ENCODE data around the gene CA9. TPM values are rescaled to one million over a fixed set of nuclear protein-coding genes. Genes with fewer than 3 reads are reported as not detected.

The CA9 gene
- total RNA-seq, 1 donor from 2014 or later, result 2.9 TPM

DNA sequence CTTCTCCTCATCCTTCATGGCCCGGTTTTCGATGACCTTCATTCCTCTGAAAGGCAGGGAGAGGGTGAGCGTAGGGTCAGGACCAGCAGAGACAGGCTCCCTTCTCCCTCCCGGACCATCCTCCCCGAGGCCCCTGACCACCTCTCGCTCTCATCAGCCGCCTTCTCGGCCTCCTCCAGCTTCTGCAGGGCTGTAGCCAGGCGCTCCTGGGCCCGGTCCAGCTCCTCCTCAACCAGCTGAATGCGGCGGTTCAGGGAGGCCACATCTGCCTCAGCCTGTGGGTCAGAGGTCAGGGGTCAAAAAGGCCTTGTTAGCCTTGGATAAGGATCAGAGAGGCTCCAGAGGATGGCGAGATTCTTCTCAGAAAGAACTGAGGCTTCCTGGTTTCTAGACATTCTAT is 11.8 kb downstream of the CA9 start:
- no peaks in the 10 kb centered on the region for H3K9me3 Mint-ChIP-seq (ENCODE audit: low read depth)
- no peak for DNase-seq (ENCODE audit: low spot score)
- H3K27ac Mint-ChIP-seq (ENCODE audit: unreplicated experiment), result peak overlapping the region; percentile 69
- no peaks in the 10 kb centered on the region for H3K27me3 Mint-ChIP-seq (ENCODE audit: low read depth)
- H3K36me3 Mint-ChIP-seq (ENCODE audit: low read depth), result peaks cover 48% of the 10 kb centered on the region
- TF ChIP-seq, protein P1, sequence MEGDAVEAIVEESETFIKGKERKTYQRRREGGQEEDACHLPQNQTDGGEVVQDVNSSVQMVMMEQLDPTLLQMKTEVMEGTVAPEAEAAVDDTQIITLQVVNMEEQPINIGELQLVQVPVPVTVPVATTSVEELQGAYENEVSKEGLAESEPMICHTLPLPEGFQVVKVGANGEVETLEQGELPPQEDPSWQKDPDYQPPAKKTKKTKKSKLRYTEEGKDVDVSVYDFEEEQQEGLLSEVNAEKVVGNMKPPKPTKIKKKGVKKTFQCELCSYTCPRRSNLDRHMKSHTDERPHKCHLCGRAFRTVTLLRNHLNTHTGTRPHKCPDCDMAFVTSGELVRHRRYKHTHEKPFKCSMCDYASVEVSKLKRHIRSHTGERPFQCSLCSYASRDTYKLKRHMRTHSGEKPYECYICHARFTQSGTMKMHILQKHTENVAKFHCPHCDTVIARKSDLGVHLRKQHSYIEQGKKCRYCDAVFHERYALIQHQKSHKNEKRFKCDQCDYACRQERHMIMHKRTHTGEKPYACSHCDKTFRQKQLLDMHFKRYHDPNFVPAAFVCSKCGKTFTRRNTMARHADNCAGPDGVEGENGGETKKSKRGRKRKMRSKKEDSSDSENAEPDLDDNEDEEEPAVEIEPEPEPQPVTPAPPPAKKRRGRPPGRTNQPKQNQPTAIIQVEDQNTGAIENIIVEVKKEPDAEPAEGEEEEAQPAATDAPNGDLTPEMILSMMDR (IDR thresholded peaks at IDR 0.05), result no peak
- peak overlapping the region; percentile 99 for H3K4me3 Mint-ChIP-seq (ENCODE audit: unreplicated experiment)
- peaks cover 82% of the 10 kb centered on the region for H3K4me1 Mint-ChIP-seq (ENCODE audit: low read depth)

DNA sequence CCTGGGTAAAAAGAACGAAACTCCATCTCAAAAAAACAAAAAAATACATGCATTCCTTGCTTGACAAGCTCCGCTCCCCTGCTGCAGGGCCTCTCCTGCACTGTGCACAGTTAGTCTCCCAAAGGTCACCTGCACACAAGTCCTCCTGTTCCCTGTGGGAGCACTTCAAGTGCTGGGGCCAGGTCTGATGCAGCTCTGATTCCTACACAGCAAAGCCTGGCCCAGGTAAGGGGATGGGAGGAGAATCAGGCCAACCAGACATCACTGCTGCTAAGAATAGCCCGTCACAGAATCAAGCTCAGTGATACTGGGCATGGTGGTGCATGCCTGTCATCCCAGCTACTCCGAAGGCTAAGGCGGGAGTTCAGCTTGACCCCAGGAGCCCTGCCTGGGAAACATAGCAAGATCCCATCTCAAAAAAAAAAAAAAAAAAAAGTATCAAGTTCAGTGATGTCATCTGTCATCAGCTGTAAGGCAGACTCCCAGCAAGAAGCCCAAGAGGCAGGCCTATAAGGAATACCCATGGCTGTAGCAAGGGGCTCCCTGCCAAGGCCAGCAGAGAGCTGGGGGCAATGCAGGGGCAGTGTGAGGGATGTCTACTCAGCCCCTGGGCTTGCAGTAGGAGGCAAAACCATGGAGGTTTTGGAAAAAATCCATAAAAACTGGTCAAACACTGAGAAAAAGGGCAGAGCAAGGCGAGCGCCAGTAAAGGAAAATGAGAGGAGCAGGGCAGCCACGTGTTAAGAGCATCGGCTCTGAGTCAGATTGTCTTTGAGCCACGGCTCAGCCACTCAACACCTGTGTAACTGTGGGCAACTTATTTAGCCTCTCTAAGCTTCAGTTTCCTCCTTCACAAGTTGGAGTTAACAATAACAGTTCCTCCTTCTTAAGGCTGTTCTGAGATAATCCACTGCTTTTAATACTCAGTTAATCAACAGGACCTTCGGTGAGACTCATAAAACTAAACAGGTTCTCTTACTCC is 12.8 kb downstream of the CA9 start:
- no peak for DNase-seq (ENCODE audit: low spot score)
- H3K36me3 Mint-ChIP-seq (ENCODE audit: low read depth), result peaks cover 48% of the 10 kb centered on the region
- no peaks in the 10 kb centered on the region for H3K9me3 Mint-ChIP-seq (ENCODE audit: low read depth)
- H3K27me3 Mint-ChIP-seq (ENCODE audit: low read depth), result no peaks in the 10 kb centered on the region
- TF ChIP-seq, protein P1 (IDR thresholded peaks at IDR 0.05), result no peak
- peaks cover 79% of the 10 kb centered on the region for H3K4me1 Mint-ChIP-seq (ENCODE audit: low read depth)
- H3K27ac Mint-ChIP-seq (ENCODE audit: unreplicated experiment), result peak overlapping the region; percentile 94
- peak overlapping the region; percentile 99 for H3K4me3 Mint-ChIP-seq (ENCODE audit: unreplicated experiment)

DNA sequence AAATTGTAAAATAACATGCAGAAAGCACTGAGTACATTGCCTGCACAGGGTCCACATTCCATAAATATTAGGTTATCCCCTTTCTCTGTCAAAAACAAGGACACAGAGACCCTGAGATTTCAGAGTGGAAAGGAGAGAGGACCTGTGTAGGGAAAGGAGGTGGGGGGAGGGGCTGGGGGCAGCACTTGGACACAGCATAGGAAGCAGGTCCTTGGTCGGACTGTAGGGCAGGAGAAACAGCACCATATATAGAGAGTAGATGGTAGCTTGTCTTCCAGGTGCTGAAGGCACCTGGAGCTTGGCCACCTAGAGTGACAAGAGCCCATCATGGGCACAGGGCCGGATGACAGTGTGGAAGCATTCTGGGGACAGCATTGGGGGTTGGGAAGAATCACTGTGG is 13.6 kb downstream of the CA9 start:
- no peak for DNase-seq (ENCODE audit: low spot score)
- H3K4me1 Mint-ChIP-seq (ENCODE audit: low read depth), result peaks cover 78% of the 10 kb centered on the region
- peak overlapping the region; percentile 94 for H3K27ac Mint-ChIP-seq (ENCODE audit: unreplicated experiment)
- H3K4me3 Mint-ChIP-seq (ENCODE audit: unreplicated experiment), result peak overlapping the region; percentile 99
- TF ChIP-seq, protein P1 (IDR thresholded peaks at IDR 0.05), result no peak
- no peaks in the 10 kb centered on the region for H3K9me3 Mint-ChIP-seq (ENCODE audit: low read depth)
- peaks cover 42% of the 10 kb centered on the region for H3K36me3 Mint-ChIP-seq (ENCODE audit: low read depth)
- no peaks in the 10 kb centered on the region for H3K27me3 Mint-ChIP-seq (ENCODE audit: low read depth)

DNA sequence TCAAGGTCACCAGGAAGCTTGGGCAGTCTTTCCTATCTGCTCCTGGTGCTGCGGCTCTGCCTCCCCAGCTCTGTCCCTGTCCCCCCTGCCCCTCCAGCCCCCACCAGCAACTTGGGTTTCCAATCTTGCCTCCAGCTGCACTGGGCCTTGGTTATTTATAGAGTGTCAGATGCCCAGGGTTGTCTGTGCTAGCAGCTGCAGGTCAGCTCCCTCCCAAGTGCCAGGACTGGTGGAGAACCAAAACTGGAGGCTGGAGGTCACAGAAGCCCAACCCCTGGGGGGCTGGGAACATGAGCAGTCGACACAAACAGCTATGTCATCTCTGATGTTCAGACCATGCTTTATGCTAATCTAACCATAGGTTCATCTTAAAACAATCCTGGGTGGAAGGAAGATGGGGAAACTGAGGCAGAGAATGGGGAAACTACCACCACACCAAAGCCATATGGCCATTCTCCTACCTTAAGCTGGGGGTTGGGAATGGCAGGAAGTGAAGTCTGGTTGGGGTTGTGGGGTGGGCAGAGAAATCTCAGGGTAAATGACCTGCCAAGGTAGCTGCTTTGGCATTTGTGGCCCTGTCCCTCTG is 14.3 kb downstream of the CA9 start:
- peak overlapping the region; percentile 94 for H3K27ac Mint-ChIP-seq (ENCODE audit: unreplicated experiment)
- peaks cover 35% of the 10 kb centered on the region for H3K36me3 Mint-ChIP-seq (ENCODE audit: low read depth)

More for the DNA sequence above, 14.3 kb downstream of the CA9 start:
- TF ChIP-seq, protein P1 (IDR thresholded peaks at IDR 0.05), result no peak
- DNase-seq (ENCODE audit: low spot score), result no peak
- Mint-ChIP-seq H3K4me1 (ENCODE audit: low read depth) (peaks cover 71% of the 10 kb centered on the region), H3K27me3 (ENCODE audit: low read depth) (no peaks in the 10 kb centered on the region), H3K4me3 (ENCODE audit: unreplicated experiment) (peak overlapping the region; percentile 99), H3K9me3 (ENCODE audit: low read depth) (no peaks in the 10 kb centered on the region)
